AG10803 (cell line): ENCODE results near the gene KRCC1.
"Not testable (repeated sequence)": the region's sequence is repeated elsewhere in the genome, so short reads cannot be mapped to it uniquely, and the experiment has no call there.

ENCODE experiments used
- DNase-seq: peaks from one replicate; pipeline ENCODE4 v3.0.0; 2010; ENCODE audit warnings: low read depth
- H3K4me3 ChIP-seq: 2 replicates; pipeline ENCODE4 v1.5.1; 2011; ENCODE audit warnings: mild to moderate bottlenecking, low read length, control low read depth
- TF ChIP-seq, protein P1 (sequence below): conservative IDR thresholded peaks from 2 replicates; pipeline ENCODE4 v1.5.1; 2011; ENCODE audit warnings: mild to moderate bottlenecking, low read length, control low read depth, inconsistent platforms

KRCC1 gene

GRCh38 chr2:88057437-88057844 lies 1.9 kb upstream of the KRCC1 start:
- no peak overlapping the region for H3K4me3 ChIP-seq
- no peak for DNase-seq
- TF ChIP-seq, protein P1, sequence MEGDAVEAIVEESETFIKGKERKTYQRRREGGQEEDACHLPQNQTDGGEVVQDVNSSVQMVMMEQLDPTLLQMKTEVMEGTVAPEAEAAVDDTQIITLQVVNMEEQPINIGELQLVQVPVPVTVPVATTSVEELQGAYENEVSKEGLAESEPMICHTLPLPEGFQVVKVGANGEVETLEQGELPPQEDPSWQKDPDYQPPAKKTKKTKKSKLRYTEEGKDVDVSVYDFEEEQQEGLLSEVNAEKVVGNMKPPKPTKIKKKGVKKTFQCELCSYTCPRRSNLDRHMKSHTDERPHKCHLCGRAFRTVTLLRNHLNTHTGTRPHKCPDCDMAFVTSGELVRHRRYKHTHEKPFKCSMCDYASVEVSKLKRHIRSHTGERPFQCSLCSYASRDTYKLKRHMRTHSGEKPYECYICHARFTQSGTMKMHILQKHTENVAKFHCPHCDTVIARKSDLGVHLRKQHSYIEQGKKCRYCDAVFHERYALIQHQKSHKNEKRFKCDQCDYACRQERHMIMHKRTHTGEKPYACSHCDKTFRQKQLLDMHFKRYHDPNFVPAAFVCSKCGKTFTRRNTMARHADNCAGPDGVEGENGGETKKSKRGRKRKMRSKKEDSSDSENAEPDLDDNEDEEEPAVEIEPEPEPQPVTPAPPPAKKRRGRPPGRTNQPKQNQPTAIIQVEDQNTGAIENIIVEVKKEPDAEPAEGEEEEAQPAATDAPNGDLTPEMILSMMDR, result no peak

DNA sequence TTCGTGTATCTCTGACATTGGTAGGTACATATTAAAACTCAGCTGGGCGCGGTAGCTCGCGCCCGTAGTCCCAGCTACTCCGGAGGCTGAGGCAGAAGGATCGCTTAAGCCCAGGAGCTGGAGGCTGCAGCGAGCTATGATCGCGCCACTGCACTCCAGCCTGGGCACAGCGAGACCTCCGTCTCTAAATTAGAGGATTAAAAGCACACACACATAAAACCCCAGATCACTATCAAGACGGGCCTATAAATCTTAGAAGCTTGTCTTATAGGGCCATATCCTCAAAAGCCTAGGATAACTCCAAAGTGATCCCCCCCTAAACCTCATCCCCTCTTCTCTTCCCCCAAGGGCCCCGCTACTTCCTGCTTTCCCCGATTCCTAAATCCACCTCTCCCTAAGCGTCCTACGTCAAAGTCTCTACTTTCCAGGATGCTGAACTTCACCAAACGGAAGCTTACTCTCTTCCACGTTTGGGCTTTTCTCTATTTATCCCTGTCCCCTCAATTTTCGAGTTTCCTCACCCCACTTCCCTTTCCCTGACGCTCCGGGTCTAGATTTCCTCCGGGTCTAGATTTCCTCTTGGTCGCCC lies 707 bp downstream of the KRCC1 start:
- DNase-seq, result peak; percentile 39
- H3K4me3 ChIP-seq, result peak overlapping the region; percentile 90
- TF ChIP-seq, protein P1, result no peak

- peak overlapping the region; percentile 90 for H3K4me3 ChIP-seq
- DNase-seq, result no peak
- TF ChIP-seq, protein P1, result no peak
Observed at GRCh38 chr2:88053934-88054781, 1.4 kb downstream of the KRCC1 start.

DNA sequence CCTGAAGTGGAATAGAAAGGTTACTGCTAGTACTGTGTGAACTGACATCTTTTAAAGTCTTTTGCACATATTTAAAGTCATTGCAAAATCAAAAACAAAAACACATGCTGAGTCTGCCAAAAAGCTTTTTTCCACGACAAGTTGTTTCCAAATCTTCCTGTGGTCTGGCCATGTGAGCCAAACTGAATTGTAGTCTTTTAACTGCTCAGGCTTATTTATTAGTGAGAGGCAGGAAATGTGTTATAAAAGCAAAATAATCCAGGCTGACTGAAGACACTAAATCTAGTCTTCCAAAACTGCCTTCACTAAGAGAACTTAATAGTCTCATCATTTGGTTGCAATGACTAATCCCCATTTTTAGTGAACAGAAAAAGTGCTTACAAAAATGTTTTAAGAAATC lies 2.3 kb downstream of the KRCC1 start:
- no peak overlapping the region for H3K4me3 ChIP-seq

DNA sequence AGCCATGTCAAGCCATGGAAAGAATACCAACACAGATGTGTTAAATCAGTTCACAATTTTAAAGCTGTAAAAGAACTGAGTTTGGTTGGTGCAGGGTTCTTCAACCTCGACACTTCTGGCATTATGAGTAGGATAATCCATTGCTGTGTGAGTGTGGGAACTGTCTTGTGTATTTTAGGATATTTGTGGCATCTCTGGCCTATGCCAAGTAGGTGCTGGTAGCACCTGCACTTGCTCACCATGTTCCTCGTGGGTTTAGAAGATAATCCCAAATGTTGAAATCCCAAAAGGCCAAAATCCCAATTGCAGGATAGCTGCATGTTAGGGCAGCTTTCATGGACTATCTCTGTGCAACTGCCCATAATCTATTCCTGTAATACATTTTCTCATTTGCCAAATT lies 3.8 kb downstream of the KRCC1 start:
- TF ChIP-seq, protein P1, result no peak
- no peak overlapping the region for H3K4me3 ChIP-seq
- no peak for DNase-seq

More for the DNA sequence above, 2.3 kb downstream of the KRCC1 start:
- peak; percentile 97 for DNase-seq
- TF ChIP-seq, protein P1, result no peak

DNA sequence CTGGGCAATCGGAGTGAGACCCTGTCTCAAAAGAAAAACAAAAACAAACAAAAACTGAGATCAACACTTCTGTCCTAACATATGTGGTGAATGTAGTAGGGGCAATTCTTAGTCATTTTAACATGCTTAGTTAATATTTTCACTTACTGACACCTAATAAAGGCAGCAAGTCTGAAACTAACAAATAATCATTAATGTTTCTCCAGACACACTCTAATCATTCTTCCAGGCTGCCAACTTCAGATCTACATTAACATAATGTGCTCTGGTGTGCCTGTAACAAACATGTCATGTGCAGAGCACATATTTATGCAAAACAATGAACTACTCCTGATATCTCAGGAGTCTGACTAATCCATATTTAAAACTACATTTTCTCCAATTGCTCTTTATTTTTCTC lies 6.0 kb downstream of the KRCC1 start:
- TF ChIP-seq, protein P1, result no peak
- DNase-seq, result no peak
- H3K4me3 ChIP-seq, result no peak overlapping the region

DNA sequence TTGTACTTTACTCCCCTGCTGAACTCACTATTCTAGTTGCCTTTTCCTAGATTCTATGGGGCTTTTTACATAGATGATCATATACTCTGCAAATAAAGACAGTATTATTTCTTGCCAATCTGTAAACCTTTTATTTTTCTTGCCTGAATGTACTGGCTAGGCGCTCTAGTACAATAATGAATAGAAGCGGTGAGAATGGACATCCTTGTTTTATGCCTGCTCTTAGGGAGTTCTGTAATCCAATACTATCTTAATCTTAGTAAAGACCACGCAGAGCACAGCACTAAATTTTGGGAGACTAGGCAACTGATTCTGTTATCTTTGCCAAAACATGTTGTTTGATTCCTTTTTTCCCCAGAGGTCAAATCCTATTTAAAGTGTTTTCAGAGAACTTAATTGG lies 7.0 kb downstream of the KRCC1 start:
- TF ChIP-seq, protein P1, result no peak
- no peak for DNase-seq
- no peak overlapping the region for H3K4me3 ChIP-seq

GRCh38 chr2:88045561-88045960 lies 10.0 kb downstream of the KRCC1 start:
- DNase-seq, result not testable (repeated sequence)

More at GRCh38 chr2:88045561-88045960, 10.0 kb downstream of the KRCC1 start:
- not testable (repeated sequence) for H3K4me3 ChIP-seq
